GF-D8 (cell line): ENCODE measurements around the gene MT1HL1.
"Not testable (repeated sequence)": the region's sequence is repeated elsewhere in the genome, so short reads cannot be mapped to it uniquely, and the experiment has no call there.

Source experiments
- DNase-seq: peaks from one replicate; lab custom pipeline; 2025; lab: John Stamatoyannopoulos, UW

The MT1HL1 gene

GRCh38 chr1:236975461-236975860 is 28.8 kb downstream of the MT1HL1 start:
- DNase-seq: no peak

- not testable (repeated sequence) for DNase-seq
Observed at GRCh38 chr1:236974025-236974424, 30.2 kb downstream of the MT1HL1 start.

GRCh38 chr1:236966636-236967035 is 37.6 kb downstream of the MT1HL1 start:
- DNase-seq: no peak

- DNase-seq: no peak
Observed at GRCh38 chr1:236963920-236964319, 40.3 kb downstream of the MT1HL1 start.

GRCh38 chr1:236959112-236959511 is 45.1 kb downstream of the MT1HL1 start:
- DNase-seq: no peak

GRCh38 chr1:236957235-236957634 is 47.0 kb downstream of the MT1HL1 start:
- no peak for DNase-seq
